Measurements from ENCODE around the gene RAET1G. TPM values are rescaled to one million over a fixed set of nuclear protein-coding genes. Genes with fewer than 3 reads are reported as not detected.
"Not testable (repeated sequence)": the region's sequence is repeated elsewhere in the genome, so short reads cannot be mapped to it uniquely, and the experiment has no call there.

The RAET1G gene
- total and polyA plus RNA-seq, 4 donors, result 0.64 to 0.99 TPM; not detected in 2

- H3K27ac ChIP-seq (ENCODE audit: low read depth in 1 of 2, low read length in 2 of 2), result peak within 1 kb of the TSS in 1 of 2 donors; percentile 39
- no peaks in the 10 kb centered on the region for H3K36me3 ChIP-seq (ENCODE audit: control insufficient read depth in 1 of 2, insufficient read depth in 2 of 2, low read length in 1 of 2)
- intact Hi-C loops (cut with DNase I), result no loop called here
- no peaks in the 10 kb centered on the region for H3K27me3 ChIP-seq (ENCODE audit: control insufficient read depth in 1 of 2, insufficient read depth in 2 of 2, low read length in 1 of 2)
- no peak within 1 kb of the TSS for H3K4me3 ChIP-seq (ENCODE audit: low read length in 2 of 2)
- no peak for ATAC-seq (ENCODE audit: low FRiP score)
- peaks cover 0 to 3% of the 10 kb centered on the region in 2 donors for H3K4me1 ChIP-seq (ENCODE audit: control insufficient read depth in 1 of 2, insufficient read depth in 2 of 2, low read length in 2 of 2)
- DNase-seq, result peak; percentile 26 to 47
- no peaks in the 10 kb centered on the region for H3K9me3 ChIP-seq (ENCODE audit: control insufficient read depth, low read length)
- WGBS, 2 donors, result 72 to 73% methylated on average over 15 to 17 of the region's 17 CpGs
Measured at GRCh38 chr6:149897855-149898744, 24.8 kb downstream of the RAET1G start, which contains the start of gene RAET1E. Gene RAET1E, minus strand, starts transcription at chr6:149898113. Its CDS starts 7,212 bp downstream, at chr6:149890901.

GRCh38 chr6:149897015-149897697, 25.8 kb downstream of the RAET1G start:
- H3K36me3 ChIP-seq (ENCODE audit: control insufficient read depth in 1 of 2, insufficient read depth in 2 of 2, low read length in 1 of 2), result no peaks in the 10 kb centered on the region
- peak; percentile 94 for ATAC-seq (ENCODE audit: low FRiP score)
- no peaks in the 10 kb centered on the region for H3K27me3 ChIP-seq (ENCODE audit: control insufficient read depth in 1 of 2, insufficient read depth in 2 of 2, low read length in 1 of 2)
- peak overlapping the region in 1 of 2 donors; percentile 39 for H3K27ac ChIP-seq (ENCODE audit: low read depth in 1 of 2, low read length in 2 of 2)
- peak; percentile 94 to 95 for DNase-seq
- H3K9me3 ChIP-seq (ENCODE audit: control insufficient read depth, low read length), result no peaks in the 10 kb centered on the region
- H3K4me1 ChIP-seq (ENCODE audit: control insufficient read depth in 1 of 2, insufficient read depth in 2 of 2, low read length in 2 of 2), result peaks cover 0 to 3% of the 10 kb centered on the region in 2 donors
- 12 to 13% methylated on average over 13 of the region's 13 CpGs for WGBS, 2 donors
- H3K4me3 ChIP-seq (ENCODE audit: low read length in 2 of 2), result no peak overlapping the region
- intact Hi-C loops (cut with DNase I), result no loop called here

DNA sequence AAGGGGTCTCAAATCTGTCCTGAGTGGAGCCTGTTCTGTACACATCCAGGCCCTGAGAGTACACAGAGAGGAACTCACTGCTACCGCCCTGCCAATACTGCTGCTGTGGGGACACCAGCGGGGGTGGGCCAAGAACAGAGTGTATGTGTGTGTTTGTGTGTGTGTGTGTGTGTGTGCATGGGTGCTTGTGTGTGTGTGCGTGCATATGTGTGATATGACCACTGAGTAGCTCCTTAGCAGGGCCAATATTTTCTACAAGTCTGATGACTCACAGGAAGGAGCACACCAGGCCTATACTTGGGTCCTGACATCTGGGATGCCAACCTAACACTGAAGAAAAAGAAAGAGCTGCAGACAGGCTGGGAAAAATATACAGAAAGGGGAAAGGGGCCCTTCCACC, 26.4 kb downstream of the RAET1G start:
- 86 to 87% methylated on average over 3 of the region's 3 CpGs for WGBS, 2 donors
- Histone ChIP-seq H3K27ac (ENCODE audit: low read depth in 1 of 2, low read length in 2 of 2) (peak overlapping the region in 1 of 2 donors; percentile 27), H3K9me3 (ENCODE audit: control insufficient read depth, low read length) (no peaks in the 10 kb centered on the region), H3K27me3 (ENCODE audit: control insufficient read depth in 1 of 2, insufficient read depth in 2 of 2, low read length in 1 of 2) (no peaks in the 10 kb centered on the region), H3K36me3 (ENCODE audit: control insufficient read depth in 1 of 2, insufficient read depth in 2 of 2, low read length in 1 of 2) (no peaks in the 10 kb centered on the region), H3K4me1 (ENCODE audit: control insufficient read depth in 1 of 2, insufficient read depth in 2 of 2, low read length in 2 of 2) (peaks cover 0 to 3% of the 10 kb centered on the region in 2 donors), H3K4me3 (ENCODE audit: low read length in 2 of 2) (no peak overlapping the region)
- DNase-seq (peak in 1 of 2 donors; percentile 47), ATAC-seq (ENCODE audit: low FRiP score) (peak; percentile 16)
- intact Hi-C loops (cut with DNase I), result no loop called here

GRCh38 chr6:149895833-149896271, 27.1 kb downstream of the RAET1G start:
- Histone ChIP-seq H3K9me3 (ENCODE audit: control insufficient read depth, low read length) (no peaks in the 10 kb centered on the region), H3K27ac (ENCODE audit: low read depth in 1 of 2, low read length in 2 of 2) (no peak overlapping the region), H3K36me3 (ENCODE audit: control insufficient read depth in 1 of 2, insufficient read depth in 2 of 2, low read length in 1 of 2) (no peaks in the 10 kb centered on the region), H3K4me3 (ENCODE audit: low read length in 2 of 2) (no peak overlapping the region), H3K27me3 (ENCODE audit: control insufficient read depth in 1 of 2, insufficient read depth in 2 of 2, low read length in 1 of 2) (no peaks in the 10 kb centered on the region), H3K4me1 (ENCODE audit: control insufficient read depth in 1 of 2, insufficient read depth in 2 of 2, low read length in 2 of 2) (peaks cover 0 to 3% of the 10 kb centered on the region in 2 donors)
- 57 to 59% methylated on average over 5 of the region's 5 CpGs for WGBS, 2 donors
- ATAC-seq (ENCODE audit: low FRiP score), result no peak
- DNase-seq, result peak in 1 of 2 donors; percentile 71
- intact Hi-C loops (cut with DNase I), result no loop called here

DNA sequence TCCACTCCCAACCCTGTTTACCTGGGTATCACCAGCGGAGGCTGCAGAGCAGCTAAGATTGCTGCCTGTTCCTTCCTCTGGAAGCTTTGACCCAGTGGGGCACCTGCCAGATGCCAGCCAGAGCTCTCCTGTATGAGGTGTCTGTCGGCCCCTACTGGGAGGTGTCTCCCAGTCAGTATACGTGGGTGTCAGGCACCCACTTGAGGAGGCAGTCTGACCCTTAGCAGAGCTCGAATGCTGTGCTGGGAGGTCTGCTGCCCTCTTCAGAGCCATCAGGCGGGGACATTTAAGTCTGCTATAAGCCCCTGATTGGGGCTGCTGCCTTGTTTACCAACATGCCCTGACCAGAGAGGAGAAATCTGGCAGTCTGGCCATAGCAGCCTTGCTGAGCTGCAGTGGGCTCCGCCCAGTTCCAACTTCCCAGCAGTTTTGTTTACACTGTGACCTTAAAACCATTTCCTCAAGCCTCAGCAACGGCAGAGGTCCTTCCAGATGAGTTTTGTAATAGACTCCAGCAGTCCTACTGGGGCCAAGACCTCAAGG, 27.8 kb downstream of the RAET1G start:
- Histone ChIP-seq H3K9me3 (ENCODE audit: control insufficient read depth, low read length) (no peaks in the 10 kb centered on the region), H3K4me3 (ENCODE audit: low read length in 2 of 2) (no peak overlapping the region), H3K27me3 (ENCODE audit: control insufficient read depth in 1 of 2, insufficient read depth in 2 of 2, low read length in 1 of 2) (no peaks in the 10 kb centered on the region), H3K36me3 (ENCODE audit: control insufficient read depth in 1 of 2, insufficient read depth in 2 of 2, low read length in 1 of 2) (no peaks in the 10 kb centered on the region), H3K4me1 (ENCODE audit: control insufficient read depth in 1 of 2, insufficient read depth in 2 of 2, low read length in 2 of 2) (peaks cover 0 to 3% of the 10 kb centered on the region in 2 donors), H3K27ac (ENCODE audit: low read depth in 1 of 2, low read length in 2 of 2) (no peak overlapping the region)
- intact Hi-C loops (cut with DNase I), result no loop called here
- 43% methylated on average over 7 of the region's 7 CpGs for WGBS, 2 donors
- DNase-seq (peak in 1 of 2 donors; percentile 80), ATAC-seq (ENCODE audit: low FRiP score) (peak; percentile 76)

- 78 to 85% methylated on average over 6 of the region's 6 CpGs for WGBS, 2 donors
- ATAC-seq (ENCODE audit: low FRiP score); H3K4me1 ChIP-seq (ENCODE audit: control insufficient read depth in 1 of 2, insufficient read depth in 2 of 2, low read length in 2 of 2); H3K4me3 ChIP-seq (ENCODE audit: low read length in 2 of 2); DNase-seq; intact Hi-C loops (cut with DNase I); H3K9me3 ChIP-seq (ENCODE audit: control insufficient read depth, low read length); H3K27me3 ChIP-seq (ENCODE audit: control insufficient read depth in 1 of 2, insufficient read depth in 2 of 2, low read length in 1 of 2); H3K36me3 ChIP-seq (ENCODE audit: control insufficient read depth in 1 of 2, insufficient read depth in 2 of 2, low read length in 1 of 2); H3K27ac ChIP-seq (ENCODE audit: low read depth in 1 of 2, low read length in 2 of 2): not testable (repeated sequence)
Measured at GRCh38 chr6:149891864-149892263, 31.1 kb downstream of the RAET1G start.

- Histone ChIP-seq H3K4me3 (ENCODE audit: low read length in 2 of 2) (no peak overlapping the region), H3K27ac (ENCODE audit: low read depth in 1 of 2, low read length in 2 of 2) (no peak overlapping the region), H3K27me3 (ENCODE audit: control insufficient read depth in 1 of 2, insufficient read depth in 2 of 2, low read length in 1 of 2) (no peaks in the 10 kb centered on the region), H3K36me3 (ENCODE audit: control insufficient read depth in 1 of 2, insufficient read depth in 2 of 2, low read length in 1 of 2) (no peaks in the 10 kb centered on the region), H3K4me1 (ENCODE audit: control insufficient read depth in 1 of 2, insufficient read depth in 2 of 2, low read length in 2 of 2) (no peaks in the 10 kb centered on the region), H3K9me3 (ENCODE audit: control insufficient read depth, low read length) (no peaks in the 10 kb centered on the region)
- WGBS, 2 donors, result 87 to 94% methylated on average over 3 of the region's 3 CpGs
- no peak for ATAC-seq (ENCODE audit: low FRiP score)
- no peak for DNase-seq
- intact Hi-C loops (cut with DNase I), result no loop called here
Measured at GRCh38 chr6:149891259-149891658, 31.7 kb downstream of the RAET1G start.

GRCh38 chr6:149890629-149891045, 32.3 kb downstream of the RAET1G start:
- Histone ChIP-seq H3K36me3 (ENCODE audit: control insufficient read depth in 1 of 2, insufficient read depth in 2 of 2, low read length in 1 of 2) (no peaks in the 10 kb centered on the region), H3K9me3 (ENCODE audit: control insufficient read depth, low read length) (no peaks in the 10 kb centered on the region), H3K4me3 (ENCODE audit: low read length in 2 of 2) (no peak overlapping the region), H3K27ac (ENCODE audit: low read depth in 1 of 2, low read length in 2 of 2) (no peak overlapping the region), H3K4me1 (ENCODE audit: control insufficient read depth in 1 of 2, insufficient read depth in 2 of 2, low read length in 2 of 2) (no peaks in the 10 kb centered on the region), H3K27me3 (ENCODE audit: control insufficient read depth in 1 of 2, insufficient read depth in 2 of 2, low read length in 1 of 2) (no peaks in the 10 kb centered on the region)
- intact Hi-C loops (cut with DNase I), result no loop called here
- no peak for DNase-seq
- 65 to 69% methylated on average over 6 of the region's 6 CpGs for WGBS, 2 donors
- no peak for ATAC-seq (ENCODE audit: low FRiP score)
